Right lobe of liver (tissue), 4 donors: ENCODE results near the gene BUB1B.
"Not testable (repeated sequence)": the region's sequence is repeated elsewhere in the genome, so short reads cannot be mapped to it uniquely, and the experiment has no call there.

Source experiments
- CTCF ChIP-seq, 4 donors: fragments of 200-600 bp in 3 of 4; fragments of 450-650 bp in 1 of 4; IDR thresholded peaks; one replicate each; pipeline versions ENCODE4 v1.5.1 to v1.8.0; 2016 to 2022; ENCODE audit warnings: antibody characterized with exemption in 4 of 4, mild to moderate bottlenecking in 2 of 4
- POLR2A ChIP-seq: fragments of 450-650 bp; IDR thresholded peaks from one replicate; pipeline ENCODE4 v1.6.1; 2017; ENCODE audit warnings: antibody characterized with exemption, mild to moderate bottlenecking
- donor health status: DM: no; HTN: no; CAD: no.
- donor health status: DM: no; HTN: no; CAD: no.
- donor health status: DM: no; HTN: yes; CAD: no.

- TF ChIP-seq CTCF (IDR thresholded peaks at IDR 0.05); POLR2A: not testable (repeated sequence)
Observed at GRCh38 chr15:40124333-40124732, 36.5 kb upstream of the BUB1B start.
